Measurements from ENCODE around the gene FAHD1. TPM values are rescaled to one million over a fixed set of nuclear protein-coding genes. Genes with fewer than 3 reads are reported as not detected.

The FAHD1 gene
- total and polyA plus RNA-seq, 7 experiments from 2014 or later: 7.8 to 28.6 (median 10.0) TPM

DNA sequence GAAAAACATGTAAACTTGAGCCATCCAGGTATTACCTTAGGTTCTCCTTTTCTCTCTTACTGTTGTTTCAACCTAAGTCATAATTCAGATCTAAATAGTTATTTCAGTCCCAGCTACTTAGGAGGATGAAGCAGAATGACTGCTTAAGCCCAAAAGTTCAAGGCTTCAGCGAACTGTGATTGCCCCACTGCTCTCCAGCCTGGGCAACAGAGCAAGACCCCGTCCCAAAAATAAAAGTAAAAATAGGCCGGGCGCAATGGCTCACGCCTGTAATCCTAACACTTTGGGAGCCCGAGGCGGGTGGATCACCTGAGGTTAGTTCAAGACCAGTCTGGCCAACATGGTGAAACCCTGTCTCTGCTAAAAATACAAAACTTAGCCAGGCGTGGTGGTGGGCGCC, 35.4 kb downstream of the FAHD1 start:
- ATAC-seq (no peak), DNase-seq (no peak)
- intact Hi-C loops (cut with micrococcal nuclease): loop anchor here in 1 of 2 donors (2.0 kb wide), 1 partner anchor 290 kb away; no protein-coding TSS in a partner anchor
- H3K4me3 Mint-ChIP-seq: no peak overlapping the region
- H3K9me3 Mint-ChIP-seq: no peaks in the 10 kb centered on the region
- peaks cover 0 to 7% (median 3%) of the 10 kb centered on the region in 7 donors for H3K4me1 Mint-ChIP-seq
- peaks cover 5 to 54% (median 9%) of the 10 kb centered on the region in 5 donors for H3K27me3 Mint-ChIP-seq
- ChIA-PET POLR2A (no interaction called here), CTCF (interaction anchor here (0.6 to 2.9 kb wide), 2 partner anchors 27 to 67 kb away, joined by 3 to 7 read pairs; no protein-coding TSS in a partner anchor)
- H3K36me3 Mint-ChIP-seq: no peaks in the 10 kb centered on the region
- H3K27ac Mint-ChIP-seq: no peak overlapping the region
- Histone ChIP-seq H3K9me3 (ENCODE audit: control insufficient read depth in 2 of 3, low read length in 3 of 3) (no peaks in the 10 kb centered on the region), H3K36me3 (ENCODE audit: control insufficient read depth in 2 of 3, insufficient read depth in 3 of 3, low read length in 3 of 3) (no peaks in the 10 kb centered on the region), H3K4me3 (ENCODE audit: low read length) (no peak overlapping the region), H3K4me1 (ENCODE audit: control insufficient read depth in 2 of 2, insufficient read depth in 2 of 2, low read length in 2 of 2) (no peaks in the 10 kb centered on the region), H3K27me3 (ENCODE audit: control insufficient read depth in 2 of 2, insufficient read depth in 2 of 2, low read length in 2 of 2) (no peaks in the 10 kb centered on the region), H3K27ac (ENCODE audit: low read depth, low read length) (no peak overlapping the region)

DNA sequence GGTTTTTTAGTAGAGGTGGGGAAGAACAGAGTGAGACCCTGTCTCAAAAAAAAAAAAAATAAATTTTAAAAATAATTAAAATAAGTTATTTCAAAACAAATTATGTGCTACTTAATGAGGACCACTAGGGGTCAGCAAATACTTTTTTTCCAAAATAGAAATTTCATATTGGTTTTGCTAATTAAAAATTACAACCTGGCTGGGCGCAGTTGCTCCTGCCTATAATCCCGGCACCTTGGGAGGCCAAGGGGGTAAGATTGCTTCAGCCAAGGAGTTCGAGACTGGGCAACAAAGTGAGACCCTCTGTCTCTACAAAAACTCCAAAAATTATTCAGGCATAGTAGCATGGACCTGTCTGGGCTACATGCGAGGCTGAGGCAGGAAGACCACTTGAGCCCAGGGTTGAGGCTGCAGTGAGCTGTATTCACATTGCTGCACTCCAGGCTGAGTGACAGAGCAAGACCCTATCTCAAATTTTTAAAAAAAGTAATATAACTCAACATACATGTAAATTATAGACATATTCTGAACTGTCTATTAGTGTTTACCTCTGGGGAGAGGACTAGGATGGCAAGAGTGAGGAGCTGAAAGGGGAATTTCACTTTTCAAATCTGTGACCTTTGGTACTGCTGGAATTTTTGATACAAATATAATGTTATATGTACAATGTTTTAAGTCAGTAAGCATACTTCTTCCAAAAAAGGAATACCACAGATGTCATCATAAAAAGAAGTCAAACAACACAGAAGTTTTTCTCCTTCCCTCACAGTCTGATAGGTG, 36.9 kb downstream of the FAHD1 start:
- Histone ChIP-seq H3K4me3 (ENCODE audit: low read length) (no peak overlapping the region), H3K4me1 (ENCODE audit: control insufficient read depth in 2 of 2, insufficient read depth in 2 of 2, low read length in 2 of 2) (no peaks in the 10 kb centered on the region), H3K9me3 (ENCODE audit: control insufficient read depth in 2 of 3, low read length in 3 of 3) (no peaks in the 10 kb centered on the region), H3K27ac (ENCODE audit: low read depth, low read length) (no peak overlapping the region), H3K36me3 (ENCODE audit: control insufficient read depth in 2 of 3, insufficient read depth in 3 of 3, low read length in 3 of 3) (no peaks in the 10 kb centered on the region), H3K27me3 (ENCODE audit: control insufficient read depth in 2 of 2, insufficient read depth in 2 of 2, low read length in 2 of 2) (no peaks in the 10 kb centered on the region)
- Mint-ChIP-seq H3K4me1 (no peaks in the 10 kb centered on the region), H3K27ac (peak overlapping the region in 1 of 9 donors; percentile 14), H3K27me3 (peaks cover 0 to 44% (median 9%) of the 10 kb centered on the region in 5 donors), H3K9me3 (no peaks in the 10 kb centered on the region), H3K36me3 (no peaks in the 10 kb centered on the region), H3K4me3 (no peak overlapping the region)
- intact Hi-C loops (cut with micrococcal nuclease): loop anchor here (1.0 to 2.0 kb wide), 2 partner anchors 65 to 289 kb away; no protein-coding TSS in a partner anchor
- POLR2A ChIA-PET: interaction anchor here (0.5 kb wide), 1 partner anchor 334 kb away, joined by 3 read pairs; no protein-coding TSS in a partner anchor
- ATAC-seq (no peak), DNase-seq (peak in 6 of 9 donors; percentile 21 to 43 (median 35))
- CTCF ChIA-PET: interaction anchor here (0.7 to 2.9 kb wide), 2 partner anchors 66 to 76 kb away, joined by 3 to 7 read pairs; no protein-coding TSS in a partner anchor

DNA sequence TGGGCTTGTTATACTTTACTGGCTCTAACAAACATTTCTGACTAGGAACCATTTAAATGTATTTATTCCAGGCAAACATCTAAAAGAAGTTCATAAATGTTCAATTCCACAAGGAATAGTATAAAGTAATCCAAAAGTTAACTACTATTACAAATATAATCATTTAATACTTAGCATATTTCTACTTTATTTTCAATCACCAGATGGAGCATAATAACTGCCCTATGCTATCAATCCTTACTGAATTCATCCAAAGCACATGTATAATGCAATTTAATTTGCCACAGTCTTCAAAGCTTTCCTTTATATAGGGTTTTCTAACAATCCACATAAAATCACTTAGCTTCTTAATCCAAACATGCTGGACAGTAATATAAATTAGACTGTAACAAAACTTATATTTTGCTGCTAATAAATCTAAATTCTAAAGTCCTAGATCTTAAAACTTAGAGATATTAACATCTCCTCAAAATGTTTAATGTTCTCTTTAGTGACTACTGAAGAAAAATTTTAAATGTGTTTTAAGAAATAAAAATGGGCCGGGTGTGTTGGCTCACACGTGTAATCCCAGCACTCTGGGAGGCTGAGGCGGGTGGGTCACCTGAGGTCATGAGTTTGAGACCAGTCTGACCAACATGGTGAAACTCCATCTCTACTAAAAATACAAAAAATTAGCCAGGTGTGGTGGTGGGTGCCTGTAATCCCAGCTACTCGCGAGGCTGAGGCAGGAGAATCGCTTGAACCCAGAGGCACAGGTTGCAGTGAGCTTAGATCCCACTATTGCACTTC, 39.1 kb downstream of the FAHD1 start:
- Histone ChIP-seq H3K4me3 (ENCODE audit: low read length) (no peak overlapping the region), H3K9me3 (ENCODE audit: control insufficient read depth in 2 of 3, low read length in 3 of 3) (no peaks in the 10 kb centered on the region), H3K27me3 (ENCODE audit: control insufficient read depth in 2 of 2, insufficient read depth in 2 of 2, low read length in 2 of 2) (no peaks in the 10 kb centered on the region), H3K36me3 (ENCODE audit: control insufficient read depth in 2 of 3, insufficient read depth in 3 of 3, low read length in 3 of 3) (no peaks in the 10 kb centered on the region), H3K27ac (ENCODE audit: low read depth, low read length) (no peak overlapping the region), H3K4me1 (ENCODE audit: control insufficient read depth in 2 of 2, insufficient read depth in 2 of 2, low read length in 2 of 2) (no peaks in the 10 kb centered on the region)
- Mint-ChIP-seq H3K4me1 (no peaks in the 10 kb centered on the region), H3K27me3 (peaks cover 0 to 25% (median 5%) of the 10 kb centered on the region in 5 donors), H3K4me3 (no peak overlapping the region), H3K9me3 (no peaks in the 10 kb centered on the region), H3K27ac (no peak overlapping the region), H3K36me3 (no peaks in the 10 kb centered on the region)
- POLR2A ChIA-PET: interaction anchor here (1.0 kb wide), 1 partner anchor 9 kb away, joined by 3 read pairs; no protein-coding TSS in a partner anchor
- intact Hi-C loops (cut with micrococcal nuclease): no loop called here
- ATAC-seq (no peak), DNase-seq (no peak)
- CTCF ChIA-PET: interaction anchor here (1.3 kb wide), 1 partner anchor 62 kb away, joined by 3 read pairs; no protein-coding TSS in a partner anchor

- Mint-ChIP-seq H3K27me3 (peaks cover 12 to 29% (median 19%) of the 10 kb centered on the region in 5 donors), H3K36me3 (peaks cover 0 to 4% (median 0%) of the 10 kb centered on the region in 5 donors), H3K9me3 (peaks cover 0 to 3% (median 0%) of the 10 kb centered on the region in 11 donors), H3K4me3 (no peak overlapping the region), H3K27ac (no peak overlapping the region), H3K4me1 (peaks cover 0 to 6% (median 5%) of the 10 kb centered on the region in 7 donors)
- ChIA-PET POLR2A (no interaction called here), CTCF (no interaction called here)
- no peak for ATAC-seq
- H3K36me3 ChIP-seq (ENCODE audit: control insufficient read depth in 2 of 3, insufficient read depth in 3 of 3, low read length in 3 of 3): no peaks in the 10 kb centered on the region
- intact Hi-C loops (cut with micrococcal nuclease): no loop called here
- H3K4me1 ChIP-seq (ENCODE audit: control insufficient read depth in 2 of 2, insufficient read depth in 2 of 2, low read length in 2 of 2): no peaks in the 10 kb centered on the region
- no peak for DNase-seq
- no peak overlapping the region for H3K27ac ChIP-seq (ENCODE audit: low read depth, low read length)
- H3K4me3 ChIP-seq (ENCODE audit: low read length): no peak overlapping the region
- H3K27me3 ChIP-seq (ENCODE audit: control insufficient read depth in 2 of 2, insufficient read depth in 2 of 2, low read length in 2 of 2): no peaks in the 10 kb centered on the region
- no peaks in the 10 kb centered on the region for H3K9me3 ChIP-seq (ENCODE audit: control insufficient read depth in 2 of 3, low read length in 3 of 3)
These were observed 43.5 kb downstream of the FAHD1 start for GRCh38 chr16:1870365-1871082.

- Mint-ChIP-seq H3K9me3 (peaks cover 0 to 3% (median 0%) of the 10 kb centered on the region in 11 donors), H3K4me1 (peaks cover 0 to 6% (median 5%) of the 10 kb centered on the region in 7 donors), H3K27me3 (peaks cover 13 to 26% (median 22%) of the 10 kb centered on the region in 5 donors), H3K36me3 (peaks cover 0 to 4% (median 0%) of the 10 kb centered on the region in 5 donors), H3K4me3 (peak within 1 kb of the TSS; percentile 25 to 87 (median 72)), H3K27ac (no peak within 1 kb of the TSS)
- Histone ChIP-seq H3K36me3 (ENCODE audit: control insufficient read depth in 2 of 3, insufficient read depth in 3 of 3, low read length in 3 of 3) (no peaks in the 10 kb centered on the region), H3K4me1 (ENCODE audit: control insufficient read depth in 2 of 2, insufficient read depth in 2 of 2, low read length in 2 of 2) (no peaks in the 10 kb centered on the region), H3K27me3 (ENCODE audit: control insufficient read depth in 2 of 2, insufficient read depth in 2 of 2, low read length in 2 of 2) (no peaks in the 10 kb centered on the region), H3K9me3 (ENCODE audit: control insufficient read depth in 2 of 3, low read length in 3 of 3) (no peaks in the 10 kb centered on the region), H3K4me3 (ENCODE audit: low read length) (no peak within 1 kb of the TSS), H3K27ac (ENCODE audit: low read depth, low read length) (no peak within 1 kb of the TSS)
- DNase-seq (peak in 6 of 9 donors; percentile 4 to 62 (median 28)), ATAC-seq (peak; percentile 85)
- ChIA-PET CTCF (no interaction called here), POLR2A (no interaction called here)
- intact Hi-C loops (cut with micrococcal nuclease): no loop called here
These were observed 45.1 kb downstream of the FAHD1 start, which contains the start of gene MEIOB for GRCh38 chr16:1871974-1872635. Gene MEIOB, minus strand, starts transcription at chr16:1872164. Its CDS starts 3,989 bp downstream, at chr16:1868175.

Measured in naive thymus-derived CD4-positive, alpha-beta T cell (primary cell).